BJ (cell line): ENCODE data around the gene ITGA6. TPM values are rescaled to one million over a fixed set of nuclear protein-coding genes. Genes with fewer than 3 reads are reported as not detected.

Experiments used
- CTCF ChIA-PET: fragments of 350-600 bp; formaldehyde crosslinking; extraction: SDS; loops from one replicate; lab custom pipeline; 2021; ENCODE audit warnings: antibody characterized with exemption, inconsistent platforms; lab: Yijun Ruan, JAX
- POLR2A ChIA-PET: fragments of 300-600 bp; sonication (Branson Sonifier 250); formaldehyde crosslinking; extraction: SDS; loops from one replicate; lab custom pipeline; 2021; ENCODE audit warnings: antibody characterized with exemption; lab: Charles Lee
- DNase-seq: peaks from one replicate; pipeline ENCODE4 v3.0.0-alpha.2; 2011; ENCODE audit warnings: low read depth
- H3K27me3 ChIP-seq: 2 replicates; pipeline ENCODE4 v1.6.0; 2011; ENCODE audit warnings: low read length; ENCODE audit not compliant: control insufficient read depth, insufficient read depth
- H3K36me3 ChIP-seq: 2 replicates; pipeline ENCODE4 v1.5.1; 2011; ENCODE audit warnings: low read length; ENCODE audit not compliant: control insufficient read depth, insufficient read depth
- H3K4me3 ChIP-seq: 2 replicates; pipeline ENCODE4 v1.5.1; 2011; ENCODE audit warnings: low read depth, mild to moderate bottlenecking, control low read depth, low read length
- polyA plus RNA-seq: library from polyadenylated mRNA; depleted of rRNA; stranded (reverse); fragments of >200 nt; gene quantifications from 2 replicates; pipeline ENCODE4 v1.2.3, GENCODE V29; 2011
- TF ChIP-seq, protein P1 (sequence below): IDR thresholded peaks from 2 replicates; pipeline ENCODE4 v1.5.1; 2011; ENCODE audit warnings: low read depth, mild to moderate bottlenecking, control low read depth, inconsistent platforms, low read length, moderate library complexity; ENCODE audit not compliant: insufficient read depth

ITGA6 gene
- polyA plus RNA-seq, 1 experiment, result 2.9 TPM

DNA sequence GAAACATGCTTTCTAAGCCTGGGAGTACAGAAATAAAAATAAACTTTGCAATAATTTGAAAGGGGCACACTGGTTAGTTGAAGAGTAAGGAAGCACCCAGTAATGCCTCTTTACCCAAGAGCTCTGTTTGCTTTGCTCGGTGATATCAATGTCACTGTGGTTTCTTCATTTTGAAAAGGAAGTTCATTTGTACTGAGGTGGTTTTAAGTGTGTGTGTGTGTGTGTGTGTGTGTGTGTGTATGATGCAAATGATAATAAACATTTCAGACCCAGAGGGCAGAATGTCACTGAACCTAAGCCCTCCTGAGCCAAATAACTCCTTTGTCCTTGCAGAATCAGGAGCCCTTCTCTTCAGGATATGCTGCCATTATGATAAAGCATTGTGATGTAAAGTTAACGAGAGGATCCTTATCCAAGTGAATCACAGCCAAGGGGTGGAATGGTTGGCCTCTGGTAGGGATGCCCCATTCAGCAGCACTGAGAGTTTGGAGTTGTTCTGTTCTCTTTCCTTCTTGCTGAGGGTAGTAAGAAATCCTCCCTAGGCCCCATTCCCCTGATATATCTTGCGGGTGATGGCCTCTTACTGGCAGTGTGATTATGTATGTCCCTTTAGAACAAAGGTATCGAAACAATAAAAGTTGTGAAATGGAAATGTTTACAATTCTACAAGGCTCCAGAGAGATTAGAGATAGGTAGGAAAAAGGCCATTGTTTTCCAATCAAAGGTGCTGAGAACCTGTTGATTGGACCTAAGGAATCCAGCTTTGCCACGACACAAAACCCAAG, 7.6 kb downstream of the ITGA6 start:
- TF ChIP-seq, protein P1, sequence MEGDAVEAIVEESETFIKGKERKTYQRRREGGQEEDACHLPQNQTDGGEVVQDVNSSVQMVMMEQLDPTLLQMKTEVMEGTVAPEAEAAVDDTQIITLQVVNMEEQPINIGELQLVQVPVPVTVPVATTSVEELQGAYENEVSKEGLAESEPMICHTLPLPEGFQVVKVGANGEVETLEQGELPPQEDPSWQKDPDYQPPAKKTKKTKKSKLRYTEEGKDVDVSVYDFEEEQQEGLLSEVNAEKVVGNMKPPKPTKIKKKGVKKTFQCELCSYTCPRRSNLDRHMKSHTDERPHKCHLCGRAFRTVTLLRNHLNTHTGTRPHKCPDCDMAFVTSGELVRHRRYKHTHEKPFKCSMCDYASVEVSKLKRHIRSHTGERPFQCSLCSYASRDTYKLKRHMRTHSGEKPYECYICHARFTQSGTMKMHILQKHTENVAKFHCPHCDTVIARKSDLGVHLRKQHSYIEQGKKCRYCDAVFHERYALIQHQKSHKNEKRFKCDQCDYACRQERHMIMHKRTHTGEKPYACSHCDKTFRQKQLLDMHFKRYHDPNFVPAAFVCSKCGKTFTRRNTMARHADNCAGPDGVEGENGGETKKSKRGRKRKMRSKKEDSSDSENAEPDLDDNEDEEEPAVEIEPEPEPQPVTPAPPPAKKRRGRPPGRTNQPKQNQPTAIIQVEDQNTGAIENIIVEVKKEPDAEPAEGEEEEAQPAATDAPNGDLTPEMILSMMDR, result no peak
- ChIA-PET POLR2A (no interaction called here), CTCF (interaction anchor here (4.2 kb wide), 1 partner anchor 27 kb away, joined by 10 read pairs; no protein-coding TSS in a partner anchor)
- Histone ChIP-seq H3K4me3 (no peak overlapping the region), H3K36me3 (no peaks in the 10 kb centered on the region), H3K27me3 (no peaks in the 10 kb centered on the region)
- no peak for DNase-seq

DNA sequence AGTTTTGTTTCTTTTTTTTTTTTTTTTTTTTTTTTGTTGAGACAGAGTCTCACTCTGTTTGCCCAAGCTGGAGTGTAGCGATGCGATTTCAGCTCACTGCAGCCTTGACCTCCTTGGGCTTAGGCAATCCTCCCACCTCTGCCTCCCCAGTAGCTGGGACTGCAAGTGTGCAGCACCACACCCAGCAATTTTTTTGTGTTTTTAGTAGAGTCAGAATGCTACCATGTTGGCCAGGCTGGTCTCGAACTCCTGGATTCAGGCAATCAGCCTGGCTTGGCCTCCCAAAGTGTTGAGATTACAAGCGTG, 8.2 kb downstream of the ITGA6 start:
- Histone ChIP-seq H3K4me3 (no peak overlapping the region), H3K27me3 (no peaks in the 10 kb centered on the region), H3K36me3 (no peaks in the 10 kb centered on the region)
- DNase-seq, result no peak
- ChIA-PET POLR2A (no interaction called here), CTCF (interaction anchor here (4.2 kb wide), 1 partner anchor 26 kb away, joined by 10 read pairs; no protein-coding TSS in a partner anchor)
- TF ChIP-seq, protein P1, result no peak

DNA sequence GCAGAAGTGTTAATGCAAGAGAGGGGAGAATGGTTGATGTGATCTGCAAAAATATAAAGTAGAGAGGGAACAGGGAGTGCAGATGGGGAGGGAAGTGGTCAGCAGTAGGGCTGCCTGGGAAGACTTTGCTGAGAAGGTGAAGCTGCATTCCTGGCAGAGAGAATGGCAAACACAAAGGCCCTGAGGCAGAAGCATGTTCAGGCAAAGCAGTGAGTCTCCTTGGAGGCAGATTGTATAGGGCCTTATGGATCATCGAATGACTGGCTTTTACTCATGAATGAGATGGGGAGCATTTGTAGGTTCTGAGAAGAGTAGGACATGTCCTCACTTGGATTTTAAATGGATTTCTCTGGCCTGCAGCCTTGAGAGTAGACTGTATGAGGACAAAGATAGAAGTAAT, 9.5 kb downstream of the ITGA6 start:
- ChIA-PET POLR2A (no interaction called here), CTCF (interaction anchor here (4.2 kb wide), 1 partner anchor 25 kb away, joined by 10 read pairs; no protein-coding TSS in a partner anchor)
- no peaks in the 10 kb centered on the region for H3K36me3 ChIP-seq
- H3K27me3 ChIP-seq, result no peaks in the 10 kb centered on the region
- TF ChIP-seq, protein P1, result no peak
- DNase-seq, result no peak
- no peak overlapping the region for H3K4me3 ChIP-seq

DNA sequence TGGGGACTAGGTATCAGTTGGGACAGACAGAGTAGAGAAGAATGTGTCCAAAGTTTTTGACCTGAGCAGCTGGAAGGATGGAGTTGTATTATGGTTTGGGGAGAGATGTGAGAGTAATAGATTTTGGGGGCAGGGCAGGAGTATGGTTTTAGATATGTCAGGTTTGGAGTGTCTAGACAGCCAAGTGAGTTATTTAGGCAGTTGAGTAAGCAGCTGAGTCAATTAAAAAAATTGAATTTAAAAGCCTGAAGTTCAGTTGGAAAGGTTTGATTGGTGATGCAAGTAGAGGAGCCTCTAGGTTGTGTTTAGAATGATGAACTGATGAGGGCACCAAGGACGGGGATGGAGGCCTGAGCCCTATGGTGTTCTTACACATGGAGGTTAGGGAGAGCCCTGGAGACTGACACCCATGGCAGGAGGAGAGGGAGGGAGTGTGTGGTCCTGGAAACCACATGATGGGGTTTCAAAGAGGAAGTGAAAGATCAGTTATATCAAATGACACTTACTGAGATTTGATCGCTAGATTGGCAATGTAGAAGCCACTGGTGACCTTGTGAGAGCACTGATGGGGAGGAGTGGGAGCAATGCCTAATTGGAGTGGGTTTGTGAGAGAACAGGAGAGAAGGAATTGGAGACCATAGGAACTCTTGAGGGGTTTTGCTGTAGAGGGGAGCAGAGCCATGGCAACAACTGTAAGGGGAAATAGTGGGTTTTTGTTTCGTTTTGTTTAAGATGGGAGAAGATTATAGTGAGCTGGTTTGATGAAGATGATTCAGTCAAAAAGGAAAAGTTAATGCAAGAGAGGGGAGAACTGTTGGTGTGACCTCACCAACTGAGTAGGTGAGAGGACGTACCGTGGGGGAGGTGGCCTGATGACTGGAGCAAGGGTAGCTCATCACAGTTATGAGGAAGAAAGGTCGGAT, 10.3 kb downstream of the ITGA6 start:
- POLR2A ChIA-PET, result no interaction called here

More for the DNA sequence above, 10.3 kb downstream of the ITGA6 start:
- Histone ChIP-seq H3K36me3 (no peaks in the 10 kb centered on the region), H3K27me3 (no peaks in the 10 kb centered on the region), H3K4me3 (no peak overlapping the region)
- CTCF ChIA-PET, result interaction anchor here (0.6 to 4.2 kb wide), 3 partner anchors 24 to 206 kb away, joined by 3 to 10 read pairs (median 5); no protein-coding TSS in a partner anchor
- no peak for DNase-seq
- TF ChIP-seq, protein P1, result no peak
